Mononuclear cell (primary cell): ENCODE data around the gene SREK1. TPM values are rescaled to one million over a fixed set of nuclear protein-coding genes. Genes with fewer than 3 reads are reported as not detected.
"Not testable (repeated sequence)": the region's sequence is repeated elsewhere in the genome, so short reads cannot be mapped to it uniquely, and the experiment has no call there.

Experiments used
- H3K27me3 ChIP-seq: 2 replicates; pipeline ENCODE4 v1.6.0; 2011; ENCODE audit warnings: low read length, control low read depth; ENCODE audit not compliant: insufficient read depth
- H3K4me1 ChIP-seq: 2 replicates; pipeline ENCODE4 v1.5.1; 2011; ENCODE audit warnings: mild to moderate bottlenecking, low read length, control low read depth; ENCODE audit not compliant: insufficient read depth
- H3K4me3 ChIP-seq: 2 replicates; pipeline ENCODE4 v1.5.1; 2011; ENCODE audit warnings: mild to moderate bottlenecking, low read length, moderate library complexity
- H3K9me3 ChIP-seq: 2 replicates; pipeline ENCODE4 v1.5.1; 2011; ENCODE audit warnings: low read depth, mild to moderate bottlenecking, control low read depth, low read length
- total RNA-seq: library from RNA; depleted of rRNA; stranded (reverse); fragments of >200 nt; gene quantifications from one replicate; pipeline ENCODE4 v1.2.3, GENCODE V29; 2012

Gene SREK1
- total RNA-seq = 325 TPM

- peak within 1 kb of the TSS; percentile 96 for H3K4me3 ChIP-seq
Measured at GRCh38 chr5:66144074-66144833, at the start of gene SREK1. TSS of gene SREK1 (plus strand) at chr5:66144300. CDS start at chr5:66144377, 77 bp downstream.

GRCh38 chr5:66100851-66101250, 43.2 kb upstream of the SREK1 start:
- peaks cover 42% of the 10 kb centered on the region for H3K9me3 ChIP-seq
- H3K4me1 ChIP-seq = no peaks in the 10 kb centered on the region
- no peak overlapping the region for H3K4me3 ChIP-seq
- no peaks in the 10 kb centered on the region for H3K27me3 ChIP-seq

More at GRCh38 chr5:66144074-66144833, at the start of gene SREK1:
- Histone ChIP-seq H3K9me3 (no peaks in the 10 kb centered on the region), H3K27me3 (no peaks in the 10 kb centered on the region), H3K4me1 (peaks cover 16% of the 10 kb centered on the region)

- no peak overlapping the region for H3K4me3 ChIP-seq
- no peaks in the 10 kb centered on the region for H3K27me3 ChIP-seq
- no peaks in the 10 kb centered on the region for H3K4me1 ChIP-seq
- H3K9me3 ChIP-seq = peaks cover 10% of the 10 kb centered on the region
Measured at GRCh38 chr5:66113160-66113559, 30.9 kb upstream of the SREK1 start.

GRCh38 chr5:66118304-66118703, 25.8 kb upstream of the SREK1 start:
- no peaks in the 10 kb centered on the region for H3K9me3 ChIP-seq
- H3K4me3 ChIP-seq = no peak overlapping the region
- H3K4me1 ChIP-seq = no peaks in the 10 kb centered on the region
- no peaks in the 10 kb centered on the region for H3K27me3 ChIP-seq

GRCh38 chr5:66122379-66123034, 21.6 kb upstream of the SREK1 start:
- Histone ChIP-seq H3K27me3 (no peaks in the 10 kb centered on the region), H3K4me1 (no peaks in the 10 kb centered on the region), H3K4me3 (no peak overlapping the region), H3K9me3 (no peaks in the 10 kb centered on the region)

GRCh38 chr5:66129144-66129543, 15.0 kb upstream of the SREK1 start:
- H3K9me3 ChIP-seq = no peaks in the 10 kb centered on the region
- H3K27me3 ChIP-seq = no peaks in the 10 kb centered on the region
- no peak overlapping the region for H3K4me3 ChIP-seq
- no peaks in the 10 kb centered on the region for H3K4me1 ChIP-seq

- H3K4me1 ChIP-seq = no peaks in the 10 kb centered on the region
- no peaks in the 10 kb centered on the region for H3K9me3 ChIP-seq
- no peaks in the 10 kb centered on the region for H3K27me3 ChIP-seq
- no peak overlapping the region for H3K4me3 ChIP-seq
Measured at GRCh38 chr5:66130493-66130892, 13.6 kb upstream of the SREK1 start.

- no peaks in the 10 kb centered on the region for H3K4me1 ChIP-seq
- H3K9me3 ChIP-seq = no peaks in the 10 kb centered on the region
- H3K4me3 ChIP-seq = no peak overlapping the region
- no peaks in the 10 kb centered on the region for H3K27me3 ChIP-seq
Measured at GRCh38 chr5:66134407-66134861, 9.7 kb upstream of the SREK1 start.

- no peak overlapping the region for H3K4me3 ChIP-seq
- H3K9me3 ChIP-seq = no peaks in the 10 kb centered on the region
- no peaks in the 10 kb centered on the region for H3K27me3 ChIP-seq
- H3K4me1 ChIP-seq = no peaks in the 10 kb centered on the region
Measured at GRCh38 chr5:66136053-66136452, 8.0 kb upstream of the SREK1 start.

GRCh38 chr5:66136944-66137343, 7.2 kb upstream of the SREK1 start:
- not testable (repeated sequence) for H3K4me3 ChIP-seq, H3K9me3 ChIP-seq, H3K27me3 ChIP-seq, H3K4me1 ChIP-seq

GRCh38 chr5:66138637-66139317, 5.3 kb upstream of the SREK1 start:
- Histone ChIP-seq H3K27me3 (no peaks in the 10 kb centered on the region), H3K4me3 (no peak overlapping the region), H3K9me3 (no peaks in the 10 kb centered on the region), H3K4me1 (peaks cover 6% of the 10 kb centered on the region)

- Histone ChIP-seq H3K9me3 (no peaks in the 10 kb centered on the region), H3K4me1 (peaks cover 6% of the 10 kb centered on the region), H3K27me3 (no peaks in the 10 kb centered on the region), H3K4me3 (no peak overlapping the region)
Measured at GRCh38 chr5:66139318-66139712, 4.8 kb upstream of the SREK1 start.

- Histone ChIP-seq H3K27me3 (no peaks in the 10 kb centered on the region), H3K4me1 (peaks cover 16% of the 10 kb centered on the region), H3K4me3 (no peak overlapping the region), H3K9me3 (no peaks in the 10 kb centered on the region)
Measured at GRCh38 chr5:66142417-66142816, 1.7 kb upstream of the SREK1 start.

GRCh38 chr5:66143473-66144073, 527 bp upstream of the SREK1 start:
- H3K9me3 ChIP-seq = no peaks in the 10 kb centered on the region
- H3K27me3 ChIP-seq = no peaks in the 10 kb centered on the region
- peaks cover 16% of the 10 kb centered on the region for H3K4me1 ChIP-seq
- H3K4me3 ChIP-seq = peak overlapping the region; percentile 96

- peak overlapping the region; percentile 96 for H3K4me3 ChIP-seq
- H3K4me1 ChIP-seq = peaks cover 21% of the 10 kb centered on the region
- H3K27me3 ChIP-seq = no peaks in the 10 kb centered on the region
- H3K9me3 ChIP-seq = no peaks in the 10 kb centered on the region
Measured at GRCh38 chr5:66144834-66145390, 812 bp downstream of the SREK1 start.
